Neural cell (in vitro differentiated cells): ENCODE measurements around the gene CDKN2AIPNL.

Experiments
- CTCF ChIP-seq: fragments of 450-650 bp; IDR thresholded peaks from 2 replicates; pipeline ENCODE4 v1.5.1; 2014; ENCODE audit warnings: antibody characterized with exemption, mild to moderate bottlenecking, moderate library complexity; ENCODE audit not compliant: poor library complexity, severe bottlenecking
- EP300 ChIP-seq: fragments of 450-650 bp; conservative IDR thresholded peaks from 2 replicates; pipeline ENCODE4 v1.6.1; 2014; ENCODE audit warnings: antibody characterized with exemption, mild to moderate bottlenecking, moderate library complexity; ENCODE audit not compliant: poor library complexity, severe bottlenecking
- EZH2 ChIP-seq: fragments of 200-600, 300-800 bp; shearing (Covaris generic), sonication (generic); IDR thresholded peaks from 2 replicates; pipeline ENCODE4 v1.6.1; 2014; ENCODE audit warnings: antibody characterized with exemption, low read length, borderline replicate concordance, mild to moderate bottlenecking; ENCODE audit not compliant: insufficient read depth, poor library complexity, severe bottlenecking
- POLR2AphosphoS5 ChIP-seq: IDR thresholded peaks from 2 replicates; pipeline ENCODE4 v1.6.1; 2012
- RAD21 ChIP-seq: fragments of 450-650 bp; conservative IDR thresholded peaks from 2 replicates; pipeline ENCODE4 v1.6.1; 2014; ENCODE audit warnings: antibody characterized with exemption, mild to moderate bottlenecking, moderate library complexity
- REST ChIP-seq: IDR thresholded peaks from 2 replicates; pipeline ENCODE4 v1.6.1; 2012; ENCODE audit warnings: borderline replicate concordance
- SMC3 ChIP-seq: fragments of 450-650 bp; conservative IDR thresholded peaks from 2 replicates; pipeline ENCODE4 v1.6.1; 2014; ENCODE audit warnings: antibody characterized with exemption, mild to moderate bottlenecking, moderate library complexity; ENCODE audit not compliant: poor library complexity
- TAF1 ChIP-seq: IDR thresholded peaks from 2 replicates; pipeline ENCODE4 v1.6.1; 2012; ENCODE audit warnings: low read depth

GRCh38 chr5:134432677-134433359 is 21.1 kb upstream of the CDKN2AIPNL start:
- TF ChIP-seq CTCF (no peak), EZH2 (no peak), REST (no peak), TAF1 (no peak), RAD21 (no peak), EP300 (no peak), SMC3 (no peak), POLR2AphosphoS5 (no peak)
